K562 (cell line): ENCODE data around the gene C21orf58. TPM values are rescaled to one million over a fixed set of nuclear protein-coding genes. Genes with fewer than 3 reads are reported as not detected.
A peak's percentile ranks its signal among the peaks of the same experiment; 100 is the strongest.

ENCODE experiments used
- ATF4 ChIP-seq: fragments of 450-650 bp; formaldehyde crosslinking; IDR thresholded peaks from 2 replicates; pipeline ENCODE4 v1.4.0; 2022; ENCODE audit warnings: mild to moderate bottlenecking, moderate library complexity
- COPS2 ChIP-seq: fragments of 450-650 bp; conservative IDR thresholded peaks from 2 replicates; pipeline ENCODE4 v1.6.1; 2016; ENCODE audit warnings: mild to moderate bottlenecking, moderate library complexity
- CREM ChIP-seq: IDR thresholded peaks from 2 replicates; pipeline ENCODE4 v1.6.1; 2014; ENCODE audit warnings: antibody characterized with exemption, low read depth
- GATA2 ChIP-seq: sonication (generic); formaldehyde crosslinking; IDR thresholded peaks from 2 replicates; pipeline ENCODE4 v1.4.0; 2020; ENCODE audit warnings: mild to moderate bottlenecking, missing genetic modification reagents
- HNRNPLL ChIP-seq: fragments of 200-400 bp; formaldehyde crosslinking; IDR thresholded peaks from 2 replicates; pipeline ENCODE4 v1.6.1; 2017; ENCODE audit warnings: low read length, low read depth, mild to moderate bottlenecking; ENCODE audit not compliant: poor library complexity, severe bottlenecking
- KAT7 ChIP-seq: sonication (generic); formaldehyde crosslinking; IDR thresholded peaks from 2 replicates; pipeline ENCODE4 v1.8.0; 2022; ENCODE audit warnings: missing genetic modification reagents, mild to moderate bottlenecking, borderline replicate concordance
- KDM2B ChIP-seq: fragments of 250-450 bp; sonication (Bioruptor Pico); IDR thresholded peaks from 2 replicates; pipeline ENCODE4 v1.8.0; 2021; ENCODE audit warnings: mild to moderate bottlenecking, moderate library complexity
- MAFG ChIP-seq: fragments of 450-650 bp; conservative IDR thresholded peaks from 2 replicates; pipeline ENCODE4 v1.6.1; 2016; ENCODE audit warnings: missing genetic modification characterization, missing compliant biosample characterization
- MLLT1 ChIP-seq, 2 experiments: fragments of 450-650 bp; IDR thresholded peaks; 2 replicates each; pipeline ENCODE4 v1.6.1; 2016
- NKRF ChIP-seq: fragments of 450-650 bp; IDR thresholded peaks from 2 replicates; pipeline ENCODE4 v1.6.1; 2016; ENCODE audit warnings: borderline replicate concordance
- RFX1 ChIP-seq: fragments of 450-650 bp; IDR thresholded peaks from 2 replicates; pipeline ENCODE4 v1.6.1; 2016; ENCODE audit warnings: mild to moderate bottlenecking, moderate library complexity
- SMAD4 ChIP-seq: fragments of 250-450 bp; sonication (Bioruptor Pico); conservative IDR thresholded peaks from 2 replicates; pipeline ENCODE4 v1.8.0; 2021; ENCODE audit warnings: inconsistent platforms, mild to moderate bottlenecking, moderate library complexity
- SNAPC5 ChIP-seq: fragments of 250-450 bp; sonication (Bioruptor Pico); IDR thresholded peaks from 2 replicates; pipeline ENCODE4 v1.8.0; 2021; ENCODE audit warnings: moderate library complexity, mild to moderate bottlenecking, inconsistent platforms
- STAT6 ChIP-seq: sonication (generic); formaldehyde crosslinking; IDR thresholded peaks from 2 replicates; pipeline ENCODE4 v1.8.1; 2023; ENCODE audit warnings: mild to moderate bottlenecking, missing genetic modification reagents
- TRIM24 ChIP-seq, 2 experiments: fragments of 450-650 bp; IDR thresholded peaks; 2 replicates each; pipeline ENCODE4 v1.6.1; 2016
- U2AF1 ChIP-seq: fragments of 200-400 bp; formaldehyde crosslinking; optimal IDR thresholded peaks from 2 replicates; pipeline ENCODE3; 2017; ENCODE audit warnings: mild to moderate bottlenecking, low read depth, low read length, moderate library complexity
- ZC3H4 ChIP-seq: sonication (generic); formaldehyde crosslinking; IDR thresholded peaks from 2 replicates; pipeline ENCODE4 v1.9.0; 2021; ENCODE audit warnings: missing genetic modification reagents, borderline replicate concordance
- ZFP36 ChIP-seq: fragments of 150-350 bp; IDR thresholded peaks from 2 replicates; pipeline ENCODE4 v1.6.1; 2018; ENCODE audit warnings: low read length, low read depth; ENCODE audit not compliant: partially characterized antibody
- polyA plus RNA-seq, 8 experiments: library from polyadenylated mRNA; depleted of rRNA in 4 of 8; stranded (reverse) in 5 of 8; unstranded in 3 of 8; fragments of >200 nt; fragmentation: Nextera tagmentation in 2 of 8; fragmentation: Illumina TruSeq in 1 of 8; extraction: Ambion mirVana in 2 of 8; extraction: Trizol in 1 of 8; gene quantifications; 2 replicates each; pipeline versions ENCODE4 v1.2.1 to v1.2.3, GENCODE V29; 2011 to 2014; ENCODE audit warnings: inconsistent platforms in 1 of 8, missing spikeins in 1 of 8
- total RNA-seq, 7 experiments: library from RNA; depleted of rRNA in 6 of 7; stranded (reverse); fragments of >200 nt in 6 of 7; fragmentation: Illumina TruSeq in 2 of 7; extraction: Trizol in 2 of 7; gene quantifications; 2 replicates each; pipeline versions ENCODE4 v1.2.1 to v1.2.3, GENCODE V29; 2011 to 2021; ENCODE audit warnings: low replicate concordance in 1 of 7

C21orf58 gene
- total and polyA plus RNA-seq, 9 of the 15 experiments (the other 6 are each of a cell fraction or from before 2014, with no cell fraction given): 1.2 to 30.5 (median 12.4) TPM

- peak; percentile 56 for TF ChIP-seq U2AF1
- no peak for TF ChIP-seq STAT6 (CRISPR knock-in tag)
- TF ChIP-seq MLLT1 (IDR thresholded peaks at IDR 0.05): no peak
- TF ChIP-seq TRIM24 (IDR thresholded peaks at IDR 0.05): no peak
- peak; percentile 35; the same call in 1 of the 2 replicates for TF ChIP-seq CREM
- TF ChIP-seq SMAD4 (CRISPR knock-in tag): 0 out of 2 replicates have a peak, but pooled peaks have one; percentile 7
- TF ChIP-seq ZC3H4 (CRISPR knock-in tag): peak; percentile 79; the same call in 1 of the 2 replicates
- TF ChIP-seq KAT7 (CRISPR knock-in tag): no peak; the same call in 1 of the 2 replicates
- TF ChIP-seq ZFP36: no peak
- no peak for TF ChIP-seq MAFG (tag)
- TF ChIP-seq ATF4 (CRISPR knock-in tag): no peak
- peak; percentile 27 for TF ChIP-seq HNRNPLL
- TF ChIP-seq GATA2 (CRISPR knock-in tag): 0 out of 2 replicates have a peak, but pooled peaks have one; percentile 23
- TF ChIP-seq COPS2: no peak
- TF ChIP-seq NKRF: 0 out of 2 replicates have a peak, but pooled peaks have one; percentile 6
- no peak for TF ChIP-seq RFX1
- no peak for TF ChIP-seq SNAPC5 (CRISPR knock-in tag)
- peak; percentile 87; the same call in 1 of the 2 replicates for TF ChIP-seq KDM2B (CRISPR knock-in tag)
Observed at GRCh38 chr21:46324390-46325072, 861 bp upstream of the C21orf58 start (continued).
